HepG2 (cell line): ENCODE measurements around the gene PBX1. TPM values are rescaled to one million over a fixed set of nuclear protein-coding genes. Genes with fewer than 3 reads are reported as not detected.

Source experiments
- CBX5 ChIP-seq: sonication (generic); formaldehyde crosslinking; IDR thresholded peaks from 2 replicates; pipeline ENCODE4 v1.4.0; 2020; ENCODE audit warnings: missing genetic modification reagents, borderline replicate concordance
- ISL2 ChIP-seq: sonication (generic); formaldehyde crosslinking; IDR thresholded peaks from 2 replicates; pipeline ENCODE4 v1.5.0; 2020; ENCODE audit warnings: missing genetic modification reagents
- NRL ChIP-seq: sonication (generic); formaldehyde crosslinking; IDR thresholded peaks from 2 replicates; pipeline ENCODE4 v1.5.0; 2020; ENCODE audit warnings: missing genetic modification reagents, mild to moderate bottlenecking, moderate library complexity, borderline replicate concordance
- PAWR ChIP-seq: sonication (generic); formaldehyde crosslinking; IDR thresholded peaks from 2 replicates; pipeline ENCODE4 v1.4.0; 2020; ENCODE audit warnings: missing genetic modification reagents, mild to moderate bottlenecking, borderline replicate concordance
- SMC3 ChIP-seq: IDR thresholded peaks from 2 replicates; pipeline ENCODE4 v1.6.1; 2011; ENCODE audit warnings: low read length, improper control_type of control experiment
- SP2 ChIP-seq: sonication (generic); formaldehyde crosslinking; IDR thresholded peaks from 2 replicates; pipeline ENCODE4 v1.5.1; 2020; ENCODE audit warnings: mild to moderate bottlenecking, missing genetic modification reagents
- ZNF12 ChIP-seq: sonication (generic); formaldehyde crosslinking; IDR thresholded peaks from 2 replicates; pipeline ENCODE4 v1.5.0; 2020; ENCODE audit warnings: missing genetic modification reagents
- ZNF205 ChIP-seq: IDR thresholded peaks from 2 replicates; pipeline ENCODE4 v1.6.1; 2018; ENCODE audit warnings: missing biosample characterization, missing genetic modification reagents
- ZNF446 ChIP-seq: sonication (generic); formaldehyde crosslinking; IDR thresholded peaks from 2 replicates; pipeline ENCODE4 v1.5.0; 2020; ENCODE audit warnings: mild to moderate bottlenecking, missing genetic modification reagents
- polyA plus RNA-seq, 8 experiments: library from polyadenylated mRNA; depleted of rRNA in 3 of 8; stranded (reverse) in 7 of 8; unstranded in 1 of 8; fragments of >200 nt; fragmentation: Illumina TruSeq in 4 of 8; extraction: Trizol in 4 of 8; gene quantifications; 2 replicates each; pipeline versions ENCODE4 v1.2.1 to v1.2.3, GENCODE V29; 2011 to 2016; ENCODE audit warnings: low read depth in 4 of 8, missing spikeins in 1 of 8, mixed read lengths in 1 of 8; ENCODE audit not compliant: insufficient read depth in 1 of 8
- total RNA-seq, 5 experiments: library from RNA; depleted of rRNA; stranded (reverse); fragments of >200 nt; fragmentation: Illumina TruSeq; extraction: Trizol; gene quantifications; 2 replicates each; pipeline ENCODE4 v1.2.3, GENCODE V29; 2016; ENCODE audit warnings: low read depth in 1 of 5
- TF ChIP-seq, protein P1 (sequence below): sonication (generic); formaldehyde crosslinking; IDR thresholded peaks from 2 replicates; pipeline ENCODE4 v1.9.0; 2021; ENCODE audit warnings: missing genetic modification reagents, borderline replicate concordance
- TF ChIP-seq, protein P2 (sequence below): sonication (generic); formaldehyde crosslinking; IDR thresholded peaks from 2 replicates; pipeline ENCODE4 v1.4.0; 2020; ENCODE audit warnings: missing genetic modification reagents, borderline replicate concordance

PBX1 gene
- total and polyA plus RNA-seq, 2 of the 13 experiments (the other 11 are each of a cell fraction or from before 2014, with no cell fraction given), result 0.24 TPM; not detected in 1

DNA sequence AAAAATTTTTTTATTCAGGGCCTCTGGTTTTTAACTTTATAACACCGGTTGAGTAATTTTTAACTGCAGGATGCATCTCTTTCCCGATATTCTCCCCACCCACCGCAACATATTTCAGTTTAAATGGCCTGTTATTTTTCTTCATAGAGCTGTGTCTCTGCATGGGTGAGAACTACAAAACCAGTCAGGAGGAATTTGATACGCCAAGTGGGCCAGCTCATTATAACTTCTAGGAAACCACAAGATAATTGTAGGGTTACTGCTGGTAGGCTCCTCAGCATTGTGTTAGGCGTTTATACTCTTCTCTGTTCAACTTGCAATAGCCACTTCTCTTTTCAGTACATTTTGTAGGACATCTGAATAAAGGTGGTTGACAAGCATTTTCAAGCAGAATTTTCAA lies 169.7 kb downstream of the PBX1 start (continued):
- TF ChIP-seq, protein P1, sequence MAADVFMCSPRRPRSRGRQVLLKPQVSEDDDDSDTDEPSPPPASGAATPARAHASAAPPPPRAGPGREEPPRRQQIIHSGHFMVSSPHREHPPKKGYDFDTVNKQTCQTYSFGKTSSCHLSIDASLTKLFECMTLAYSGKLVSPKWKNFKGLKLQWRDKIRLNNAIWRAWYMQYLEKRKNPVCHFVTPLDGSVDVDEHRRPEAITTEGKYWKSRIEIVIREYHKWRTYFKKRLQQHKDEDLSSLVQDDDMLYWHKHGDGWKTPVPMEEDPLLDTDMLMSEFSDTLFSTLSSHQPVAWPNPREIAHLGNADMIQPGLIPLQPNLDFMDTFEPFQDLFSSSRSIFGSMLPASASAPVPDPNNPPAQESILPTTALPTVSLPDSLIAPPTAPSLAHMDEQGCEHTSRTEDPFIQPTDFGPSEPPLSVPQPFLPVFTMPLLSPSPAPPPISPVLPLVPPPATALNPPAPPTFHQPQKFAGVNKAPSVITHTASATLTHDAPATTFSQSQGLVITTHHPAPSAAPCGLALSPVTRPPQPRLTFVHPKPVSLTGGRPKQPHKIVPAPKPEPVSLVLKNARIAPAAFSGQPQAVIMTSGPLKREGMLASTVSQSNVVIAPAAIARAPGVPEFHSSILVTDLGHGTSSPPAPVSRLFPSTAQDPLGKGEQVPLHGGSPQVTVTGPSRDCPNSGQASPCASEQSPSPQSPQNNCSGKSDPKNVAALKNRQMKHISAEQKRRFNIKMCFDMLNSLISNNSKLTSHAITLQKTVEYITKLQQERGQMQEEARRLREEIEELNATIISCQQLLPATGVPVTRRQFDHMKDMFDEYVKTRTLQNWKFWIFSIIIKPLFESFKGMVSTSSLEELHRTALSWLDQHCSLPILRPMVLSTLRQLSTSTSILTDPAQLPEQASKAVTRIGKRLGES (CRISPR knock-in tag), result no peak
- TF ChIP-seq ZNF205 (CRISPR knock-in tag) (no peak), SMC3 (no peak), ISL2 (CRISPR knock-in tag) (no peak), ZNF446 (CRISPR knock-in tag) (no peak), ZNF12 (no peak), NRL (CRISPR knock-in tag) (no peak), CBX5 (CRISPR knock-in tag) (no peak), SP2 (CRISPR knock-in tag) (no peak), PAWR (CRISPR knock-in tag) (no peak)
- TF ChIP-seq, protein P2, sequence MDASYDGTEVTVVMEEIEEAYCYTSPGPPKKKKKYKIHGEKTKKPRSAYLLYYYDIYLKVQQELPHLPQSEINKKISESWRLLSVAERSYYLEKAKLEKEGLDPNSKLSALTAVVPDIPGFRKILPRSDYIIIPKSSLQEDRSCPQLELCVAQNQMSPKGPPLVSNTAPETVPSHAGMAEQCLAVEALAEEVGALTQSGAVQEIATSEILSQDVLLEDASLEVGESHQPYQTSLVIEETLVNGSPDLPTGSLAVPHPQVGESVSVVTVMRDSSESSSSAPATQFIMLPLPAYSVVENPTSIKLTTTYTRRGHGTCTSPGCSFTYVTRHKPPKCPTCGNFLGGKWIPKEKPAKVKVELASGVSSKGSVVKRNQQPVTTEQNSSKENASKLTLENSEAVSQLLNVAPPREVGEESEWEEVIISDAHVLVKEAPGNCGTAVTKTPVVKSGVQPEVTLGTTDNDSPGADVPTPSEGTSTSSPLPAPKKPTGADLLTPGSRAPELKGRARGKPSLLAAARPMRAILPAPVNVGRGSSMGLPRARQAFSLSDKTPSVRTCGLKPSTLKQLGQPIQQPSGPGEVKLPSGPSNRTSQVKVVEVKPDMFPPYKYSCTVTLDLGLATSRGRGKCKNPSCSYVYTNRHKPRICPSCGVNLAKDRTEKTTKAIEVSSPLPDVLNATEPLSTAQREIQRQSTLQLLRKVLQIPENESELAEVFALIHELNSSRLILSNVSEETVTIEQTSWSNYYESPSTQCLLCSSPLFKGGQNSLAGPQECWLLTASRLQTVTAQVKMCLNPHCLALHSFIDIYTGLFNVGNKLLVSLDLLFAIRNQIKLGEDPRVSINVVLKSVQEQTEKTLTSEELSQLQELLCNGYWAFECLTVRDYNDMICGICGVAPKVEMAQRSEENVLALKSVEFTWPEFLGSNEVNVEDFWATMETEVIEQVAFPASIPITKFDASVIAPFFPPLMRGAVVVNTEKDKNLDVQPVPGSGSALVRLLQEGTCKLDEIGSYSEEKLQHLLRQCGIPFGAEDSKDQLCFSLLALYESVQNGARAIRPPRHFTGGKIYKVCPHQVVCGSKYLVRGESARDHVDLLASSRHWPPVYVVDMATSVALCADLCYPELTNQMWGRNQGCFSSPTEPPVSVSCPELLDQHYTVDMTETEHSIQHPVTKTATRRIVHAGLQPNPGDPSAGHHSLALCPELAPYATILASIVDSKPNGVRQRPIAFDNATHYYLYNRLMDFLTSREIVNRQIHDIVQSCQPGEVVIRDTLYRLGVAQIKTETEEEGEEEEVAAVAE, result no peak
